ENCODE measurements around the gene SEC24B. TPM values are rescaled to one million over a fixed set of nuclear protein-coding genes. Genes with fewer than 3 reads are reported as not detected.

Gene SEC24B
- polyA plus RNA-seq, 1 donor from 2014 or later, result 20.4 TPM

DNA sequence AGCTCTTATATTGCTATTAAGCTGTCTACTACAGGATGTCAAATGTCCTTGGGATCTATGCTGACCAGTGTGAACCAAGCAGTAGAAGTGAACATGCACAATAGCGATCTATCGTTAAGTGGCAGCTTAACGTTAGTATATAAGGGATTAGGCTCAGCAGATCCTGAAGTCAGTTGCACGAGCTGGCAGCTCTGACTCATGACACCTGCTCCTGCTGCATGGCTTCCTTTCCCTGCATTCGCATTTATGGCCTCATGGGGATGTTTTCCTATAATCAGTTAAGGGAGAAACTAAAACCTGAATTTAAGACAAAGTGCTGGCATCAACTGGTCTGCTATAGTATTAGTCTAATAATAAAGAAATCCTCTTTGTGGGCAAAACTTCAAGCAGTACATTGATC is 113.8 kb downstream of the SEC24B start:
- Histone ChIP-seq H3K9ac (ENCODE audit: low read length) (no peak overlapping the region), H3K36me3 (ENCODE audit: insufficient read depth, low read length) (no peaks in the 10 kb centered on the region), H3K9me2 (ENCODE audit: insufficient read depth, low read length) (no peaks in the 10 kb centered on the region), H2AFZ (ENCODE audit: low read depth, low read length) (no peak overlapping the region), H4K20me1 (ENCODE audit: insufficient read depth) (no peaks in the 10 kb centered on the region), H3K4me2 (ENCODE audit: low read length) (no peak overlapping the region), H3K27me3 (ENCODE audit: insufficient read depth, low read depth, low read length) (no peaks in the 10 kb centered on the region), H3K4me3 (ENCODE audit: low read length) (no peak overlapping the region), H3K79me2 (replicated peaks; ENCODE audit: insufficient read depth, low read length) (no peaks in the 10 kb centered on the region), H3F3A (ENCODE audit: insufficient read depth, low read length, poor library complexity, severe bottlenecking) (no peaks in the 10 kb centered on the region), H3K27ac (ENCODE audit: low read length) (no peak overlapping the region), H3K9me3 (ENCODE audit: low read length) (no peaks in the 10 kb centered on the region)
- no peak for TF ChIP-seq RAD21 (conservative IDR thresholded peaks at IDR 0.05)
- no peak for TF ChIP-seq EP300 (conservative IDR thresholded peaks at IDR 0.05; ENCODE audit: poor library complexity, severe bottlenecking)
- TF ChIP-seq MXI1 (conservative IDR thresholded peaks at IDR 0.05; ENCODE audit: poor library complexity, severe bottlenecking), result no peak
- TF ChIP-seq, protein P1, sequence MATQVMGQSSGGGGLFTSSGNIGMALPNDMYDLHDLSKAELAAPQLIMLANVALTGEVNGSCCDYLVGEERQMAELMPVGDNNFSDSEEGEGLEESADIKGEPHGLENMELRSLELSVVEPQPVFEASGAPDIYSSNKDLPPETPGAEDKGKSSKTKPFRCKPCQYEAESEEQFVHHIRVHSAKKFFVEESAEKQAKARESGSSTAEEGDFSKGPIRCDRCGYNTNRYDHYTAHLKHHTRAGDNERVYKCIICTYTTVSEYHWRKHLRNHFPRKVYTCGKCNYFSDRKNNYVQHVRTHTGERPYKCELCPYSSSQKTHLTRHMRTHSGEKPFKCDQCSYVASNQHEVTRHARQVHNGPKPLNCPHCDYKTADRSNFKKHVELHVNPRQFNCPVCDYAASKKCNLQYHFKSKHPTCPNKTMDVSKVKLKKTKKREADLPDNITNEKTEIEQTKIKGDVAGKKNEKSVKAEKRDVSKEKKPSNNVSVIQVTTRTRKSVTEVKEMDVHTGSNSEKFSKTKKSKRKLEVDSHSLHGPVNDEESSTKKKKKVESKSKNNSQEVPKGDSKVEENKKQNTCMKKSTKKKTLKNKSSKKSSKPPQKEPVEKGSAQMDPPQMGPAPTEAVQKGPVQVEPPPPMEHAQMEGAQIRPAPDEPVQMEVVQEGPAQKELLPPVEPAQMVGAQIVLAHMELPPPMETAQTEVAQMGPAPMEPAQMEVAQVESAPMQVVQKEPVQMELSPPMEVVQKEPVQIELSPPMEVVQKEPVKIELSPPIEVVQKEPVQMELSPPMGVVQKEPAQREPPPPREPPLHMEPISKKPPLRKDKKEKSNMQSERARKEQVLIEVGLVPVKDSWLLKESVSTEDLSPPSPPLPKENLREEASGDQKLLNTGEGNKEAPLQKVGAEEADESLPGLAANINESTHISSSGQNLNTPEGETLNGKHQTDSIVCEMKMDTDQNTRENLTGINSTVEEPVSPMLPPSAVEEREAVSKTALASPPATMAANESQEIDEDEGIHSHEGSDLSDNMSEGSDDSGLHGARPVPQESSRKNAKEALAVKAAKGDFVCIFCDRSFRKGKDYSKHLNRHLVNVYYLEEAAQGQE (IDR thresholded peaks at IDR 0.05; ENCODE audit: borderline replicate concordance), result no peak
- TF ChIP-seq SMC3 (conservative IDR thresholded peaks at IDR 0.05; ENCODE audit: poor library complexity), result no peak
- no peak for TF ChIP-seq TAF1 (IDR thresholded peaks at IDR 0.05; ENCODE audit: low read depth)
- no peak for TF ChIP-seq EZH2 (IDR thresholded peaks at IDR 0.05; ENCODE audit: borderline replicate concordance, insufficient read depth, low read length, poor library complexity, severe bottlenecking)
- TF ChIP-seq CTCF (IDR thresholded peaks at IDR 0.05; ENCODE audit: poor library complexity, severe bottlenecking), result no peak
- TF ChIP-seq POLR2AphosphoS5 (IDR thresholded peaks at IDR 0.05), result no peak

- H3K27ac ChIP-seq (ENCODE audit: low read length), result no peak overlapping the region
- TF ChIP-seq TAF1 (IDR thresholded peaks at IDR 0.05; ENCODE audit: low read depth) (no peak), EP300 (conservative IDR thresholded peaks at IDR 0.05; ENCODE audit: poor library complexity, severe bottlenecking) (no peak), EZH2 (IDR thresholded peaks at IDR 0.05; ENCODE audit: borderline replicate concordance, insufficient read depth, low read length, poor library complexity, severe bottlenecking) (no peak), SMC3 (conservative IDR thresholded peaks at IDR 0.05; ENCODE audit: poor library complexity) (no peak), POLR2AphosphoS5 (IDR thresholded peaks at IDR 0.05) (no peak), CTCF (IDR thresholded peaks at IDR 0.05; ENCODE audit: poor library complexity, severe bottlenecking) (no peak), MXI1 (conservative IDR thresholded peaks at IDR 0.05; ENCODE audit: poor library complexity, severe bottlenecking) (no peak), RAD21 (conservative IDR thresholded peaks at IDR 0.05) (no peak)
- TF ChIP-seq, protein P1 (IDR thresholded peaks at IDR 0.05; ENCODE audit: borderline replicate concordance), result no peak
Measured at GRCh38 chr4:109548655-109549054, 115.0 kb downstream of the SEC24B start.

More at GRCh38 chr4:109548655-109549054, 115.0 kb downstream of the SEC24B start:
- Histone ChIP-seq H3F3A (ENCODE audit: insufficient read depth, low read length, poor library complexity, severe bottlenecking) (no peaks in the 10 kb centered on the region), H2AFZ (ENCODE audit: low read depth, low read length) (no peak overlapping the region), H3K4me2 (ENCODE audit: low read length) (no peak overlapping the region), H3K9me3 (ENCODE audit: low read length) (no peaks in the 10 kb centered on the region), H3K27me3 (ENCODE audit: insufficient read depth, low read depth, low read length) (no peaks in the 10 kb centered on the region), H3K9ac (ENCODE audit: low read length) (no peak overlapping the region), H3K79me2 (replicated peaks; ENCODE audit: insufficient read depth, low read length) (no peaks in the 10 kb centered on the region), H3K4me3 (ENCODE audit: low read length) (no peak overlapping the region), H3K9me2 (ENCODE audit: insufficient read depth, low read length) (no peaks in the 10 kb centered on the region), H3K36me3 (ENCODE audit: insufficient read depth, low read length) (no peaks in the 10 kb centered on the region), H4K20me1 (ENCODE audit: insufficient read depth) (no peaks in the 10 kb centered on the region)
